Gastrocnemius medialis (tissue), 4 donors: ENCODE measurements around the gene CYLD. TPM values are rescaled to one million over a fixed set of nuclear protein-coding genes. Genes with fewer than 3 reads are reported as not detected.

Source experiments
- ATAC-seq, 2 donors: fragments of 150-250 bp; one replicate each; pipeline ENCODE4 v1.9.1; 2016
- DNase-seq, 2 donors: peaks; one replicate each; pipeline ENCODE4 v3.0.0-alpha.2; 2019
- H3K27ac ChIP-seq, 4 donors: fragments of 200-600 bp; sonication (generic); 1 replicate in 1 of 4; 2 replicates in 3 of 4; pipeline ENCODE4 v1.5.1; 2016 to 2018; ENCODE audit warnings: mild to moderate bottlenecking in 2 of 4, moderate library complexity in 1 of 4
- H3K27me3 ChIP-seq, 3 donors: fragments of 200-600 bp; sonication (generic) in 2 of 3; 1 replicate in 1 of 3; 2 replicates in 2 of 3; pipeline versions ENCODE4 v1.5.1 to v1.6.0; 2016 to 2019; ENCODE audit warnings: mild to moderate bottlenecking in 1 of 3, moderate library complexity in 1 of 3
- H3K36me3 ChIP-seq, 2 donors: fragments of 200-600 bp; sonication (generic) in 1 of 2; one replicate each; pipeline ENCODE4 v1.5.1; 2017 to 2018
- H3K4me1 ChIP-seq, 2 donors: fragments of 200-600 bp; sonication (generic) in 1 of 2; one replicate each; pipeline ENCODE4 v1.5.1; 2016 to 2017; ENCODE audit warnings: mild to moderate bottlenecking in 2 of 2
- H3K4me3 ChIP-seq, 4 donors: fragments of 200-600 bp; sonication (generic) in 3 of 4; 1 replicate in 1 of 4; 2 replicates in 3 of 4; pipeline ENCODE4 v1.5.1; 2016 to 2019; ENCODE audit warnings: mild to moderate bottlenecking in 2 of 4
- H3K9me3 ChIP-seq, 3 donors: fragments of 200-600 bp; sonication (generic) in 2 of 3; 1 replicate in 1 of 3; 2 replicates in 2 of 3; pipeline ENCODE4 v1.5.1; 2016 to 2019
- POLR2A ChIP-seq, 2 donors: fragments of 450-650 bp; IDR thresholded peaks; one replicate each; pipeline ENCODE4 v1.6.1; 2017; ENCODE audit warnings: antibody characterized with exemption in 2 of 2, mild to moderate bottlenecking in 2 of 2, moderate library complexity in 2 of 2
- in situ Hi-C, 4 donors: fragments of 200-750 bp; cut with MboI; loops; one replicate each; pipeline versions ENCODE4 v1.15.0 to v1.8.0; 2017; ENCODE audit warnings: low sequenced_read_pairs in 4 of 4
- intact Hi-C: fragments of 100-400 bp; cut with DNase I; formaldehyde crosslinking; loops from one replicate; pipeline ENCODE4 v1.15.1; 2023; ENCODE audit warnings: low total_unique reads
- total RNA-seq, 4 donors: library from RNA; depleted of rRNA; stranded (reverse); fragments of >200 nt; gene quantifications; one replicate each; pipeline versions ENCODE4 v1.1.0 to v1.2.3, GENCODE V29; 2016
- TF ChIP-seq, protein P1 (sequence below), 5 experiments: fragments of 450-650 bp in 3 of 5; fragments of 200-600 bp in 2 of 5; sonication (generic) in 2 of 5; IDR thresholded peaks in 4 of 5; conservative IDR thresholded peaks in 1 of 5; 1 replicate in 4 of 5; 2 replicates in 1 of 5; pipeline ENCODE4 v1.5.1; 2016 to 2019; ENCODE audit warnings: antibody characterized with exemption in 5 of 5, mild to moderate bottlenecking in 3 of 5, moderate library complexity in 3 of 5

The CYLD gene
- total RNA-seq, 4 donors from 2014 or later = 49.2 to 177 (median 135) TPM

DNA sequence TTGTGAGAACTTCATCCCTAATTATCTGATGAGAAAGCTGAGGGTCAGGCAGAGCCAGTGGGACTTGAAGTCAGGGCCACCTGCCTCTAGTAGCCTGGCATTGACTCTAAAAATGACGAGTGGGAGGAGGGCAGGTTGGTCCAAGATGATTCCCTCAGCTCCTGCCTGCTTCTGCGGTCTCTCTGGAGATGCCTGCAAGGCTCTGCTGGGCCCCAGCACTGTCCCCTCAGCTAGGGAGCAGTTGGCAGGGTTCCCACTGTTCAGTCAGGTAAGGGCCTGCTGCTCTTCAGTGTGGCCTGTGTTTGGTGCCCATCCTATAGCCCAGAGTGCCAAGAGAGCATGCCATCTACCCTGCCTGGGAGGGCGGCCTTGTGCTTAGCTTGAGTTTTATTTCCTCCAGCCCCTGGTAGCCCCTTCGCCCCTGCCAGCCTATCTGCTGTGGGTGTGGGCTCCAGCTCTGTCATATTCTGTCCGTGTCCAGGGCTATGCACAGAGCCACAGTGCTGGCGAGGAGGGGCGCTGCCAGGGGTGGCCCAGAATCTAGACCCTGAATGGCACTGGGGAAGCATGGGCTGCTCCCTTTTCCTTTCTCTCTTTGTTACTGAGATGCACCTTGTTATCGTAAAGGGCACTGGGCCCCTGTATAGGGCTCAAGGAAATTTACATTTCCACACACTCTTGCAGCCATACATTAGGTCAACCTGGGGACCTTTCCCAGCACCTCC lies 68.5 kb downstream of the CYLD start:
- Histone ChIP-seq H3K27ac (no peak overlapping the region), H3K27me3 (no peaks in the 10 kb centered on the region), H3K36me3 (no peaks in the 10 kb centered on the region), H3K9me3 (no peaks in the 10 kb centered on the region), H3K4me1 (peaks cover 3 to 4% of the 10 kb centered on the region in 2 donors), H3K4me3 (no peak overlapping the region)
- in situ Hi-C loops = loop anchor here in 2 of 4 donors (25.0 kb wide), 2 partner anchors 423 to 448 kb away; partner anchors contain the start of gene BRD7 (in 1 of the 2)
- ATAC-seq (no peak), DNase-seq (no peak)
- intact Hi-C loops = no loop called here
- TF ChIP-seq POLR2A (IDR thresholded peaks at IDR 0.05) = no peak
- TF ChIP-seq, protein P1, sequence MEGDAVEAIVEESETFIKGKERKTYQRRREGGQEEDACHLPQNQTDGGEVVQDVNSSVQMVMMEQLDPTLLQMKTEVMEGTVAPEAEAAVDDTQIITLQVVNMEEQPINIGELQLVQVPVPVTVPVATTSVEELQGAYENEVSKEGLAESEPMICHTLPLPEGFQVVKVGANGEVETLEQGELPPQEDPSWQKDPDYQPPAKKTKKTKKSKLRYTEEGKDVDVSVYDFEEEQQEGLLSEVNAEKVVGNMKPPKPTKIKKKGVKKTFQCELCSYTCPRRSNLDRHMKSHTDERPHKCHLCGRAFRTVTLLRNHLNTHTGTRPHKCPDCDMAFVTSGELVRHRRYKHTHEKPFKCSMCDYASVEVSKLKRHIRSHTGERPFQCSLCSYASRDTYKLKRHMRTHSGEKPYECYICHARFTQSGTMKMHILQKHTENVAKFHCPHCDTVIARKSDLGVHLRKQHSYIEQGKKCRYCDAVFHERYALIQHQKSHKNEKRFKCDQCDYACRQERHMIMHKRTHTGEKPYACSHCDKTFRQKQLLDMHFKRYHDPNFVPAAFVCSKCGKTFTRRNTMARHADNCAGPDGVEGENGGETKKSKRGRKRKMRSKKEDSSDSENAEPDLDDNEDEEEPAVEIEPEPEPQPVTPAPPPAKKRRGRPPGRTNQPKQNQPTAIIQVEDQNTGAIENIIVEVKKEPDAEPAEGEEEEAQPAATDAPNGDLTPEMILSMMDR (IDR thresholded peaks at IDR 0.05 in 4 of 5, conservative IDR thresholded peaks at IDR 0.05 in 1 of 5) = no peak

DNA sequence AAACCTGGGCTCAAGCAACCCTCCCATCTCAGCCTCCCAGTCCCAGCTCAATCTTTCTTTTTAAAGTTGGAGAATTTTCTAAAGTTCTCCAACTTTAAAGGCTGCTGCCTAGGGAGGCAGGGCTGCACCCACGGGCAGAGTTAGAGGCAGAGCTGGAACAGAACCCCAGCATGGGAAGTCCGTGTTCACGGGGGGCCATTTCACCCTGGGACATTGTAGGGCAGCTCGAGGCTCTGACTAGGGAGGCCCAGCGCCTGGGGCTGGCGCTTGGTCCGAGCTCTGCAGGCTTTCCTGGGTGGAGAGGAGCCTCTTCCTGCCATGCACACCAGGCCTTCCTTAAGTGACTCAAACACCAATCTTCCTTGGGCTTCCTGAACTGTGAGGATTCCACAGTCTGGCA lies 70.2 kb downstream of the CYLD start:
- Histone ChIP-seq H3K4me1 (no peaks in the 10 kb centered on the region), H3K9me3 (no peaks in the 10 kb centered on the region), H3K36me3 (no peaks in the 10 kb centered on the region), H3K27ac (no peak overlapping the region), H3K27me3 (no peaks in the 10 kb centered on the region), H3K4me3 (no peak overlapping the region)
- TF ChIP-seq, protein P1 (IDR thresholded peaks at IDR 0.05 in 4 of 5, conservative IDR thresholded peaks at IDR 0.05 in 1 of 5) = no peak
- no peak for TF ChIP-seq POLR2A (IDR thresholded peaks at IDR 0.05)
- intact Hi-C loops (no loop called here), in situ Hi-C loops (loop anchor here in 2 of 4 donors (25.0 kb wide), 2 partner anchors 425 to 450 kb away; partner anchors contain the start of gene BRD7 (in 1 of the 2))
- ATAC-seq (no peak), DNase-seq (no peak)

DNA sequence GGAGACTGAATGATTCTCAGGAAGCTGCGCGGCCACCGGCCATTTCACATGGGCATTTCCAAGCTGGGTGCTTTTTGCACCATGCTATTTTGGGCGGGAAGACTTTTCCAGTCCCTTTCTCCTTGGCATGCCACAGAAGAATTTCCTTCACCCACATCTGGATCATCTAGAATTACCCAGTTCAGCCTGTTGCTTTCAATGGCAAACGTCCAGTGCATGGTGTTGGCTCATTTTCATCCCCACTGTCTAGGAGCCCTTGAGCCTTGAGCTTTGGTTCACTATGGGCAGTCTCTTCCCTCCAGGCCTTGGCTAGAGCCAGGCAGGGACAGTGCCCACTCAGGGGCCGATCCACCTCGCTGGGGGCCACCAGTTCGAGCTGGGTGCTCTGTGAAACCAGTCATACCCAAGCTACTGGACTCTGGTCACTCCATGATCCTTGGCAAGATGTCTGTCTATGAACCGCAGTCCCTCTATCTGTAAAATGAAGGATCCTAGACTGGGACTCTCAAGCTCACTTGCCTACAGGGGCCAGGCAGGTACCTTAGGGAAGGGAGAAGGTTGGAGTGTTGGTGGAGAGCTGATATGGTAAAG lies 71.1 kb downstream of the CYLD start:
- TF ChIP-seq, protein P1 (IDR thresholded peaks at IDR 0.05 in 4 of 5, conservative IDR thresholded peaks at IDR 0.05 in 1 of 5) = no peak
- no peak for TF ChIP-seq POLR2A (IDR thresholded peaks at IDR 0.05)
- no peak for DNase-seq
- intact Hi-C loops (no loop called here), in situ Hi-C loops (loop anchor here in 2 of 4 donors (25.0 kb wide), 2 partner anchors 426 to 451 kb away; partner anchors contain the start of gene BRD7 (in 1 of the 2))
- Histone ChIP-seq H3K9me3 (no peaks in the 10 kb centered on the region), H3K27ac (no peak overlapping the region), H3K4me1 (no peaks in the 10 kb centered on the region), H3K36me3 (no peaks in the 10 kb centered on the region), H3K27me3 (no peaks in the 10 kb centered on the region), H3K4me3 (no peak overlapping the region)
- ATAC-seq = no peak

DNA sequence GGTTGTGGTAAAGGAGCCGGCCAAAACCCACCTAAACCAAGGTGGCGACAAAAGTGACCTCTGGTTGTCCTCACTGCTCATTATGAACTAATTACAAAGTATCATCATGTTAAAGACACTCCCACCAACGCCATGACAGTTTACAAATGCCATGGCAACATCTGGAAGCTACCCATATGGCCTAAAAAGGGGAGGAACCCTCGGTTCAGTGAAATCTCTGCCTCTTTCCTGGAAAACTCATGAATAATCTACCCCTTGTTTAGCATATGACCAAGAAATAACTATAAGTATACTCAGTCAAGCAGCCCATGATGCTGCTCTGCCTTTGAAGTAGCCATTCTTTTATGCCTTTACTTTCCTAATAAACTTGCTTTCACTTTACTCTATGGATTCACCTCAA lies 72.2 kb downstream of the CYLD start:
- intact Hi-C loops = no loop called here

More for the DNA sequence above, 72.2 kb downstream of the CYLD start:
- no peaks in the 10 kb centered on the region for H3K36me3 ChIP-seq
- ATAC-seq (no peak), DNase-seq (no peak)
- no peaks in the 10 kb centered on the region for H3K4me1 ChIP-seq
- H3K27ac ChIP-seq = no peak overlapping the region
- in situ Hi-C loops = loop anchor here in 2 of 4 donors (25.0 kb wide), 2 partner anchors 427 to 452 kb away; partner anchors contain the start of gene BRD7 (in 1 of the 2)
- no peak overlapping the region for H3K4me3 ChIP-seq
- TF ChIP-seq POLR2A (IDR thresholded peaks at IDR 0.05) = no peak
- TF ChIP-seq, protein P1 (IDR thresholded peaks at IDR 0.05 in 4 of 5, conservative IDR thresholded peaks at IDR 0.05 in 1 of 5) = no peak
- no peaks in the 10 kb centered on the region for H3K9me3 ChIP-seq
- H3K27me3 ChIP-seq = no peaks in the 10 kb centered on the region
